Sigmoid colon (tissue), 7 donors: ENCODE measurements around the gene COL4A4. TPM values are rescaled to one million over a fixed set of nuclear protein-coding genes. Genes with fewer than 3 reads are reported as not detected.

Experiments used
- DNase-seq: peaks from one replicate; pipeline ENCODE4 v3.0.0-alpha.2; 2019
- H3K27ac ChIP-seq, 4 donors: fragments of 200-600 bp; sonication (generic); one replicate each; pipeline ENCODE4 v1.5.1; 2016 to 2019; ENCODE audit warnings: mild to moderate bottlenecking in 1 of 4
- H3K27me3 ChIP-seq, 3 donors: fragments of 200-600 bp; sonication (generic); one replicate each; pipeline ENCODE4 v1.5.1; 2019; ENCODE audit warnings: mild to moderate bottlenecking in 1 of 3
- H3K36me3 ChIP-seq, 4 donors: fragments of 200-600 bp; sonication (generic); one replicate each; pipeline ENCODE4 v1.5.1; 2016 to 2019
- H3K4me1 ChIP-seq, 4 donors: fragments of 200-600 bp; sonication (generic); one replicate each; pipeline ENCODE4 v1.5.1; 2017 to 2019
- H3K4me3 ChIP-seq, 4 donors: fragments of 200-600 bp; sonication (generic); one replicate each; pipeline ENCODE4 v1.5.1; 2017 to 2019; ENCODE audit warnings: mild to moderate bottlenecking in 2 of 4, moderate library complexity in 1 of 4
- H3K9me3 ChIP-seq, 4 donors: fragments of 200-600 bp in 3 of 4; sonication (generic) in 3 of 4; one replicate each; pipeline versions ENCODE4 v1.5.1 to v1.6.1; 2013 to 2019
- CTCF ChIP-seq, 4 experiments: fragments of 450-650 bp in 3 of 4; fragments of 200-600 bp in 1 of 4; IDR thresholded peaks; one replicate each; pipeline ENCODE4 v1.5.1; 2016 to 2019; ENCODE audit warnings: antibody characterized with exemption in 4 of 4, mild to moderate bottlenecking in 3 of 4, moderate library complexity in 2 of 4
- EP300 ChIP-seq, 4 donors: sonication (generic); formaldehyde crosslinking; IDR thresholded peaks; one replicate each; pipeline ENCODE4 v1.6.1; 2017; ENCODE audit warnings: antibody characterized with exemption in 4 of 4
- POLR2A ChIP-seq, 2 donors: fragments of 450-650 bp; IDR thresholded peaks; one replicate each; pipeline ENCODE4 v1.6.1; 2016; ENCODE audit warnings: antibody characterized with exemption in 2 of 2, mild to moderate bottlenecking in 2 of 2, moderate library complexity in 2 of 2
- POLR2AphosphoS5 ChIP-seq, 4 donors: sonication (generic); formaldehyde crosslinking; IDR thresholded peaks; one replicate each; pipeline ENCODE4 v1.6.1; 2017; ENCODE audit warnings: antibody characterized with exemption in 4 of 4
- WGBS, 2 donors: extraction: QIAGEN DNeasy Blood & Tissue Kit; methylation state at CpG; one replicate each; pipeline ENCODE4 v1.1.7; 2013; 5-methylcytosine and 5-hydroxymethylcytosine counted together
- intact Hi-C: fragments of 100-400 bp; cut with DNase I; formaldehyde crosslinking; loops from one replicate; pipeline ENCODE4 v1.15.1; 2023
- polyA plus RNA-seq, 3 donors: library from polyadenylated mRNA; stranded (reverse); fragments of 200-250 nt; gene quantifications; one replicate each; pipeline ENCODE4 v1.2.3, GENCODE V29; 2013
- total RNA-seq, 4 donors: library from RNA; depleted of rRNA; stranded (reverse); fragments of >200 nt; gene quantifications; one replicate each; pipeline ENCODE4 v1.1.0, GENCODE V29; 2016
- donor health status: healthy with polysubstance abuse.
- donor health status: Bipolar disorder and iron deficiency.
- donor health status: healthy.

Gene COL4A4
- total and polyA plus RNA-seq, 7 donors, result 0.49 to 1.6 (median 1.2) TPM; not detected in 2

GRCh38 chr2:227201771-227202170, 37.8 kb upstream of the COL4A4 start:
- TF ChIP-seq POLR2AphosphoS5 (IDR thresholded peaks at IDR 0.05), result no peak
- TF ChIP-seq EP300 (IDR thresholded peaks at IDR 0.05), result no peak
- TF ChIP-seq POLR2A (IDR thresholded peaks at IDR 0.05), result no peak
- TF ChIP-seq CTCF (IDR thresholded peaks at IDR 0.05), result no peak
- Histone ChIP-seq H3K27me3 (no peaks in the 10 kb centered on the region), H3K4me1 (no peaks in the 10 kb centered on the region), H3K36me3 (no peaks in the 10 kb centered on the region), H3K4me3 (no peak overlapping the region), H3K9me3 (no peaks in the 10 kb centered on the region), H3K27ac (no peak overlapping the region)
- intact Hi-C loops, result no loop called here
- DNase-seq, result no peak
- 78 to 89% methylated on average over 2 of the region's 2 CpGs for WGBS, 2 donors

DNA sequence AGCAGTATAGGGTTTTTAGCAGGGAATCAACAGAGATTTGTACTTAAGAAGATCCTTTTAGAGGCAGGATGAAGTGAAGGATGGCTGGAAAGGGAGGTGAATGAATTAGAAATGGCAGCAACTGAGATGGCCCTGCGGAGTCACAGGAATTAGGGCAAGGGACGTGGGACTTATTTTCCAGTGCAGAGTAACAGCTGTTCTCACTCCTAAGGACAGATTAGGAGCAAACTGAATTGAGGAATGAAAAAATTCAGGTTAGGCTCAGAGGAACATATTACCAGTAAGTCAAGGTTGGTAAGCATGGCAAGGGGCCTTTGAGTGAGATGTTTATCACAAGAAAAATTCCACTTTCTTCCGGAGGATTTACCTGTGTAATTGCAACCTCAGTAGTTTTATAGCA, 34.9 kb upstream of the COL4A4 start:
- no peaks in the 10 kb centered on the region for H3K36me3 ChIP-seq
- no peaks in the 10 kb centered on the region for H3K27me3 ChIP-seq
- H3K4me3 ChIP-seq, result no peak overlapping the region
- intact Hi-C loops, result no loop called here
- no peak for DNase-seq
- WGBS, 2 donors, result 74 to 83% methylated on average over 3 of the region's 3 CpGs
- no peaks in the 10 kb centered on the region for H3K4me1 ChIP-seq
- no peaks in the 10 kb centered on the region for H3K9me3 ChIP-seq
- no peak overlapping the region for H3K27ac ChIP-seq
- TF ChIP-seq CTCF (IDR thresholded peaks at IDR 0.05) (no peak), EP300 (IDR thresholded peaks at IDR 0.05) (no peak), POLR2AphosphoS5 (IDR thresholded peaks at IDR 0.05) (no peak), POLR2A (IDR thresholded peaks at IDR 0.05) (no peak)

- H3K27ac ChIP-seq, result no peak overlapping the region
- H3K4me3 ChIP-seq, result no peak overlapping the region
- intact Hi-C loops, result no loop called here
- no peak for DNase-seq
- H3K36me3 ChIP-seq, result no peaks in the 10 kb centered on the region
- H3K27me3 ChIP-seq, result no peaks in the 10 kb centered on the region
- no peaks in the 10 kb centered on the region for H3K4me1 ChIP-seq
- no peaks in the 10 kb centered on the region for H3K9me3 ChIP-seq
- no peak for TF ChIP-seq POLR2A (IDR thresholded peaks at IDR 0.05)
- 47 to 74% methylated on average over 2 of the region's 2 CpGs for WGBS, 2 donors
Measured at GRCh38 chr2:227194219-227194618, 30.2 kb upstream of the COL4A4 start.

GRCh38 chr2:227192491-227192890, 28.5 kb upstream of the COL4A4 start:
- TF ChIP-seq POLR2AphosphoS5 (IDR thresholded peaks at IDR 0.05) (no peak), CTCF (IDR thresholded peaks at IDR 0.05) (no peak), POLR2A (IDR thresholded peaks at IDR 0.05) (no peak), EP300 (IDR thresholded peaks at IDR 0.05) (no peak)
- WGBS, 2 donors, result 90 to 92% methylated on average over 3 of the region's 3 CpGs
- intact Hi-C loops, result no loop called here
- DNase-seq, result no peak
- H3K4me1 ChIP-seq, result peaks cover 0 to 12% (median 0%) of the 10 kb centered on the region in 4 donors
- no peaks in the 10 kb centered on the region for H3K36me3 ChIP-seq
- no peaks in the 10 kb centered on the region for H3K27me3 ChIP-seq
- H3K4me3 ChIP-seq, result no peak overlapping the region
- no peak overlapping the region for H3K27ac ChIP-seq
- no peaks in the 10 kb centered on the region for H3K9me3 ChIP-seq

DNA sequence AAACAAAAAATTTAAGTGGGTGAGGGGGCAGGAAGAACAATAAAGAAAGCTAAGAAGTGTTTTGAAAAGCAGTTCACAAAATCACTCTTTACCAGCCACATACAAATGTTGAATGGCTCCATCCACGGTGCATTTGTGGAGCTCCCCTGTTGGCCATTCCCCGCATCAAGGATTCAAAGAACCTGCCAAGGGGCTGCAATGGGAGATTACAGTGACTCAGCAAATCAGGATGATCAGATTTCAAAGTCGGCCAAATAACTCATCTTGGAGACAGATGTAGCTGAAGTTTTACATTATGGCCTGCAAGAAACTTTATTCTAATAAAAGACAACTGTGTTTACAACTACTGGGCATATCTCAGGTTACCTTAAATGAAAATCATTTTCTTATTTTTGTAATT, 27.4 kb upstream of the COL4A4 start:
- intact Hi-C loops, result no loop called here
- no peak overlapping the region for H3K27ac ChIP-seq
- H3K36me3 ChIP-seq, result no peaks in the 10 kb centered on the region
- H3K4me1 ChIP-seq, result peaks cover 0 to 12% (median 0%) of the 10 kb centered on the region in 4 donors
- H3K9me3 ChIP-seq, result no peaks in the 10 kb centered on the region
- no peak for TF ChIP-seq CTCF (IDR thresholded peaks at IDR 0.05)
- no peak for TF ChIP-seq EP300 (IDR thresholded peaks at IDR 0.05)
- TF ChIP-seq POLR2AphosphoS5 (IDR thresholded peaks at IDR 0.05), result no peak
- TF ChIP-seq POLR2A (IDR thresholded peaks at IDR 0.05), result no peak
- WGBS, 2 donors, result 75 to 76% methylated on average over 3 of the region's 3 CpGs
- no peak overlapping the region for H3K4me3 ChIP-seq
- DNase-seq, result no peak
- H3K27me3 ChIP-seq, result no peaks in the 10 kb centered on the region
